Measurements from ENCODE around the gene MED25.

The MED25 gene

GRCh38 chr19:49858088-49858985 is 40.2 kb downstream of the MED25 start:
- DNase-seq (ENCODE audit: low read depth in 2 of 2) = no peak

- DNase-seq (ENCODE audit: low read depth in 2 of 2) = no peak
Measured at GRCh38 chr19:49859682-49860335, 41.7 kb downstream of the MED25 start.

- no peak for DNase-seq (ENCODE audit: low read depth in 2 of 2)
Measured at GRCh38 chr19:49860336-49861102, 42.4 kb downstream of the MED25 start.

DNA sequence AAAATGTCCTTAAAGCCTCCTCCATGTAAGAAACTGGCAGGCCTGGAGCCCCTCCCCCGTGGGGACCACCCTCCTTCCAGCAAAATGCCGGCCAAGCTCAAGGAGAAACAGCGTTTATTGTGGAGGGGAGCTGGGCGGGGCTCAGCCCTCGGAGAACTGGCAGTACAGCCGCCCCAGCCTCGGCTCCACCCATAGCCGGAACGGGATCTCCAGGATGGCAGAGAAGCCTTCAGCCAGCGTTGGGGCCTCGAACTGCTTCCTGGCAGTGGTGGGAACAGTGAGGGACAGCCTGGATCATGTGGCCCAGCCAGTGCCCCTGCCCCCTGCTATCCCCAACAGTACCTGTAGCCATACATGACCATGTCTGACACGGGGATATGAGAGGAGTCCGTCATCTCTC is 43.0 kb downstream of the MED25 start:
- no peak for DNase-seq (ENCODE audit: low read depth in 2 of 2)

DNA sequence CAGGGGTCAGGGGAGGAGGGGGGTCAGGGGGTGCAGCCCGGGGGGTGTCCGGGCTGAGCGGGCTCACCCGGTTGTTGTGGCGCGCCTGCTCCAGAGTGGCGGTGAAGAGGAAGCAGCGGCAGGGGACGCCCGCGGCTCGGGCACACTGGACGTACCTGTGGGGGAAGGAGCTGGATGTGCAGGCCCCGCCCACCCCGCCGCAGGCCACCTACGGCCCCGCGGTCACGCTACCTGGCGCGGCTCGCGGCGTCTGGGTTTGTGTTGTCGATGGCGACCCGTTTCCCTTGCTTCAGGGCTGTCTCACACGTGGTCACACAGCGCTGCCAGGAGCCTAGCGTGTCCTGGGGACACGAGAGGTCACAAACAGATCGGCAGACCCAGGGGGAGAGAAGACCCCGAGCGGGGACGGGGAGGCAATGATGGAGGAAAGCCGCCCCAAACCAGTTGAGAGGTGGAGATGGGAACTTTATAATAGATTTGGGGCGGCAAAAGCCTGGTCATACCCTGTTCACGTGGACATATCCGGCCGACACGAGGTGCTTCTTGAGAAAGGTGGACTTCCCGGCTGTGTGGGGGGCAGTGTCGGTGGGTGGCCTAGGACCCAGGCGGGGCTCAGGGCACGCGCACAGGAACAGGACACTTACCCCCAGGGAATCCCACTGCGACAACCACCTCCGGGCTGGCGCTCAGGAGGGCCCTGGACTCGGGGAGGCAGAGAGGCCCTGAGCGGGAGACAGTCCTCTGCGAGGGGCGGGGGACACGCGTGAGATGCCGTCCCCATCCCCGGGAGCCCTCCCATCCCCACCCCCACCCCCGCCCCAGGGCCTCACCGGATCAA is 43.7 kb downstream of the MED25 start:
- no peak for DNase-seq (ENCODE audit: low read depth in 2 of 2)

GRCh38 chr19:49862391-49863253 is 44.5 kb downstream of the MED25 start:
- DNase-seq (ENCODE audit: low read depth in 2 of 2) = no peak

GRCh38 chr19:49863254-49863934 is 45.3 kb downstream of the MED25 start:
- DNase-seq (ENCODE audit: low read depth in 2 of 2) = no peak

GRCh38 chr19:49863935-49864320 is 45.8 kb downstream of the MED25 start:
- no peak for DNase-seq (ENCODE audit: low read depth in 2 of 2)

- DNase-seq (ENCODE audit: low read depth in 2 of 2) = no peak
Measured at GRCh38 chr19:49864890-49865289, 46.8 kb downstream of the MED25 start.

DNA sequence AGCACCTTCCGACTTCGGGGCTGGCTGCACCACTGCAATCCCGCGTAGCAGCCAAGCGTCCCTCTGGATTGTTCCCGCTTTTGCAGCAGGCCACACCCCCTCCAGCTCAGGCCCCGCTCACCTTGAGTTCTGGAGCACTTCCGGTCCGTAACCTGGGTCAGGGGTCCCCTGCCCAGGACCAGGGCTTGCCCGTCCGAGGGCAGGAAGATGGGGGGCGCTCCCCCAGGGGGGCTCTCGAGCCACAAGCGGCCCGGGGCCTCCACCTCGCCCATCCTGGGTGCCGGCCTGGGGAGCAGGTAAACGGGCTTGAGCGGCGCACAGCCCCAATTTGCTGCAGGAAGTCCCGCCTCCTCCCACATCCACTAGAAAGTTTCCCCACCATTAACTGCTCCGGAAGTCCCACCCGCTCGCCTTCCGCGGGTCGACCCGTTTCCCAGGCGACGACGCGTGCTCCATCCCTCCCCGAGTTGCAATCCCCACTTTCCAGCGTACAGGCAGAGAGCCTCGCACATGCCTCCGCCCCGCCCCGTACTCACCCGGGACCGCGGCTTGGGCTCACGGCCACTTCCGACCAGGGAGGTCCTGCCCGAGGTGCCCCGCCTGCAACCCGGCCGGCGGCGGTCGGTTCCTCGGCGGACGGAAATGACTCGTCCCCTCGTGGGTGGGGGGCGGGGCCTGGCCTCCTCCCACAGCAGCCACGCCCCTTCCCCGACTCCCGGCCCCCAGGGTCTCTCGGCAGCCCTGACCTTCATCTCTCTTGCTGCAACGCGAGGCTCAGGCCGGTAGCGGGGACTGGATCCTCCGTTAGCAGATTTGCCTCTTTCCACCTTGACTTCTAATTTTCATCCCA is 49.1 kb downstream of the MED25 start, which contains the start of gene PNKP:
Gene PNKP (minus strand): TSS at position 644 of the 850 bp plus-strand sequence. CDS start 372 bp downstream, at position 272.
- DNase-seq (ENCODE audit: low read depth in 2 of 2) = peak; percentile 81 to 92

GRCh38 chr19:49869009-49869483 is 51.0 kb downstream of the MED25 start:
- DNase-seq (ENCODE audit: low read depth in 2 of 2) = no peak

DNA sequence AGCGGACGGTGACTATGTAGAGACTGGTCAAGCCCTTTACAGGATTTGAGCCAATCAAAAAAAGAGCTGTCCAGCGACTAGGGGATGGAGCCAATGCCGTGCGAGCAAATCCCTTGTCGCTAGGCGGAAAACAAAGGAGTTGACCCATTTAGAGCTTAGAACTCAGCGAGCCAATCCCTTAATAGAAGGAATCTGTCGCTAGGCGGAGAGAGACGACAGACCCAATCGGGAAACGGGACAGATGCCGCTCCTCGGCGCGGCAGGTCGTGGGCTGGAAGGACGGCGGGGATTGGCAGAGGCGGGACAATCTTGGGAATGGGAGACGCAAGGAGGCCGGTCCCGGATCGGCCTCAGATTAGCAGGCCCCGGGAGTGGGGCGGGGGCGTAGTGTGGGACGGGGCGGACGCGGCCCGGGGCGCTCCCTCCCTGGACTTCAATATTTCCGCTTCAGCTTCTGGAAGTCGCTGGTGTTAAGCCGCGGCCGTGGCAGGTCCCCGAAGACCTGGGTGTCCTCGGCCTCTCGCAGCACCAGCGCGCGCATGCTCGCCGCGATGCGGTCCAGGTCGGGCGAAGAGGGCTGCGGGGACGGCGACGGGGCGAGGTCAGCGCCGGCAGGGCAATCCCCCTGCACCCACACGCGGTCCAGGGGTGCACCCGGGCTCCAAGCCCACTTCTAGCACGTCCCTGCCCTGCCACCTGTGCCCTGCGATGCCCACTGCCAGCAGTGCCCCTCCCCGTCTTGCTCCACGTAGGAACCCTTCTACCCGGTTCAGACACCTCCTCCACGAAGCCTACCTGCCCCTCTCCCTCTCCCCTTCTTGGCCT is 51.6 kb downstream of the MED25 start:
- DNase-seq (ENCODE audit: low read depth in 2 of 2) = peak; percentile 82

DNA sequence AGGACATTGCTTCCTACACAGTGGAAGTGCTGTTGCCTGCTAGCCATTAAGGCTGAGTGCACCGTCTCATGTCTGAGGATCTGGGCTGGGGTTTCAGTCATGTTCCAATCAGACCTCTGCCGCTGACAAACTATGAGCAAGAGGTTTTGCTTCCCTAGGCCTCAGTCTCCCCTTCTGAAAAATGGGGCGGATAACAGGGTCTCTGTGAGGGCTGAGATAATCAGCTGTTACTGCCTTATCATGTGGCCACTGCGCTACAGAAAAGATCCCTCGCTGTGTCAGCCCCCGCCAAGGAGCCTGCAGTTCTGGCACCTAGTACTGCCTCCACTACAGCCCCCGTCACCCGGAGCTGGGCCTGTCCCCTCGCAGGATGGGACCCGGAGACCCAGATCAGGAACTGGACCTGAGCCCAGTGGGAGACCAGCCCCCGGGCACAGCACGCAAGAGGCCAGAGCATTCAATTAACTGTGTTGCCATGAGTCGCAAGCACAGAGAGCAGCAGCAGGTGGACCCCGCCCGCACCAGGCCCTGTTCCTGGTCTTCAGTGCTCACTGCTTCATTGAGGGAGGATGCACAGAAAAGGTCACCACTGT is 52.3 kb downstream of the MED25 start:
- DNase-seq (ENCODE audit: low read depth in 2 of 2) = no peak

DNA sequence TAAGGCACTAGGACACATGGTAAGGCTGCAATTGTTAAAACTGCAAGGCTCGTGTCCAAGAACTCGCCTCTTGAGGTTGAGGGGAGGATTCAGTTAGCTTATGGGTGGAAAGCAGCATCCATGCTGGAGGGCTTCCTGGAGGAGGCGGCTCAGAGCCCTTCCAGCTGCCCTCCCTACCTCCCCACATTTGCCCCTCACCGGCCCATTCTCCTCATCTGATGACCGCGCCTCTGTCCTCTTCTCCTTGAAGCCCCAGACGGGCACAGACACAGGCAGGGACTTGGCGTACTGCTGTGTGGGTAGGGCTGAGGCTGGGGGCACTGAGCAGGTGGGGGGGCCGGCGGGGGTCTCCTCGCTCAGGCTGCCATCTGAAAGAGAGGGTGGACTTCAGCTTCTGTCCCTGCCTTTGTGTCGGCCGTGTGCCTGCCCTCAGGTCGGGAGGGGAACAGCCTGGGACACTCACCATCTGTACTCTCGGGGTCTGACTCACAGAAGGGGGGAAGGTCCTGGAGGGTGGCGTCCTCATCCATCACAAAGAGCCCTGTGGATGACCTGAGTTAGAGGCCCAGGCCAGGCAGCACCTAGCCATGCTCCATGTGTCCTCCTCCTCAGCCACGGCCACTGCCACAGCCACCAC is 53.4 kb downstream of the MED25 start:
- no peak for DNase-seq (ENCODE audit: low read depth in 2 of 2)

- no peak for DNase-seq (ENCODE audit: low read depth in 2 of 2)
Measured at GRCh38 chr19:49872245-49873128, 54.4 kb downstream of the MED25 start.

DNA sequence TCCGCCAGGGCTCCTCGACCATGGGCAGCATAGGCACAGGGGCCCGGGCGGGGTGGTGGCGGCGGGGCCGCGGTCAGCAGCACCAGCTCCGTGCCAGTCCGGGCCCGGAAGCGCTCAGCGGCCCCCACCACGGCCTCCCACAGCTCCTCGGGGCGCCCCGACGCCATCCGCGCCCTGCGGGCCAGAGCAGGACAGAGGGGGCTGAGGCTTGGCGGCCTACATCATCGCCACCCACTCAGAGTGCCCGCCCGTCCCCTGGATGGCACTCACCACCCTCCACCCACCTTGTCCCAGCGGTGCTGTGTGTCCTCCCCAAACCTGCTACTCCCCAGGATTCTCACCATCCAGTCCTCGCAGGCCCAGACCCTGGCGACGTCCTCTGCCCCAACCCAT is 55.0 kb downstream of the MED25 start:
- no peak for DNase-seq (ENCODE audit: low read depth in 2 of 2)
